GM21390 (cell line): ENCODE measurements around the gene RAB5B.
"Not testable (repeated sequence)": the region's sequence is repeated elsewhere in the genome, so short reads cannot be mapped to it uniquely, and the experiment has no call there.

Experiments
- ATAC-seq: cut with Tn5 transposase; IDR thresholded peaks from one replicate; pipeline ENCODE4 v1.9.1; 2021; ENCODE audit not compliant: unreplicated experiment

The RAB5B gene

DNA sequence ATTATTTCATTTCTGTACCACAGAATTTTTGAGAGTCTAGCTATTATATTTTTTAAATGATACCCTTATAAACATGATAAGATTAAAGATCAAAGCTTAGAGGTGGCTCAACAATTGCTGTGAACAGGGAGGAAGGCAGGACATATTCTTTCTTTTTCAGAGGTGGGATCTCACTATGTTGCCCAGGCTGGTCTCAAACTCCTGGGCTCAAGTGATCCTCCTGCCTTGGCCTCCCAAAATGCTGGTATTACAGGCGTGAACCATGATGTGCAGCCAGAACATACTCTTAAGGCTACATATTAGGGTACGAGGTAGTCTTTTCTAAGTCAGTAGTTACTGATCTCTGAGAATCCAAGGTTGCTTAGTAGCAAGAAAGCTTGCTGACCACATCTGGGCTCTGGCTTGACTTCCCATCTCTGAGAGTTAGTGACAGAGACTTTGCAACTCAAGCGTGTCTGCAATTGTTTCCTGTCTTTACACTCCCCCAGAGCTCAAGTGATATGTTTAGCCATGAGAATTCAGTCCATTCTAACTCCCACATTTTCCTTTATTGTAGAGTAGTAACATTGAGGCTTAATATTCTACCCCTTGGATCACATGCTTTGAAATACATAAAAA, 8.6 kb downstream of the RAB5B start:
- ATAC-seq = peak; percentile 77

DNA sequence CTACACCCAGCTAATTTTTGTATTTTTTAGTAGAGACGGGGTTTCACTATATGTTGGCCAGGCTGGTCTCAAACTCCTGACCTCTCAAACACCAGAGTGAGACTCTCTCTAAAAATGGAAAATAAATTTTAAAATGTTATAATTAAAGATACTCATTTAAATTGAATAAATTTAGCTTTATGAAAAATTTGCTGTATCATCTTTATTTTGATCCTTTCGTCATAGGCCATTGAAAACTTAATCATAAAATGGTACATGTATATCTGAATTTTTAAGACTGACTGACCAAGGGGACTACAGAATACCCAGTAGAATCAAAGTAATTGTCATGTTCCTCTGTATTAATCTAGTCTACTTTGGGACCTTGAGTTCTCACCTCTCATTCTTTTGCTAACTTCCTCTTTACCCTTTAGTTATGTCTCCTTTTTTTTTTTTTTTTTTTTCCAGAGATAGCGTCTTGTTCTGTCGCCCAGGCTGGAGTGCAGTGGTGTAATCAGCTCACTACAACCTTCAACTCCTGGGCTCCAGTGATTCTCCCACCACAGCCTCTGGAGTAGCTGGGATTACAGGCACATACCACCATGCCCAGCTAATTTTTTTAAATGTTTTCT, 9.5 kb downstream of the RAB5B start:
- no peak for ATAC-seq

DNA sequence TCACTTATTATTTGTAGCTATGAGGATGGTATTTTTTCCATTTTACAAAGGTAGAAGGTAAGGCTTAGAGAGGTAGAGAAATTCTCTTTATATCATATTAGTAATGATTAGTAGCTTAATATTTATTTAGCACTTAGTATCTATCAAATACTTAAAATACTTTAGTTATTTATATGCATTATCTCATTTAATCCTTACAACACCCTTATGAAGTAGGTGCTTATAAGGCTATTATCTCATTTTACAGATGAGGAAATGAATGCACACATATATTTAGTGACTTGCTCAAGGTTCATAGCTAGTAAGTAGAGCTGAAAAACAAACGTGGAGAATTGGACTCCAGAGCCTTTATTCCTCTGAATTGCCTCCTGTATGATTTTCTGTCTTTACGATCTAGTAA, 11.0 kb downstream of the RAB5B start:
- ATAC-seq = no peak

DNA sequence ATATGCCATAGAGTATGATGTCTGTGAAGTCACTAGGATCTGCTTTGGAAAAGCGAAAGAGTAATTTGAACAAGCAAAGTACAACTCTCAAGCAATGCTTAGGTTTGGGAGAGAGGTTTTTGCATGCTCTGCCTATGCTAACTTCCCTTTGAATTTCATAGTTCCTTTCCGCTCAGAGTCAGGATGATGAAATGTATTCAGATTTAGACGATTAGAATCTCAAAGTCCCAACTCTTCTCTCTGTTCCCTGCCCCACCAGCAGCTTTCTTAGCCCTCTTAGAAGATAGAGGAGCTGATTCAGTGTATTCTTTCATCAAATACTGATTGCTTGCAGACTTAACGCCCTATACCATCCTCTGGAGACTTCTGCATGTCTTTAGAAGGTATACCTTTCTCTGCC, 11.5 kb downstream of the RAB5B start:
- ATAC-seq = no peak

DNA sequence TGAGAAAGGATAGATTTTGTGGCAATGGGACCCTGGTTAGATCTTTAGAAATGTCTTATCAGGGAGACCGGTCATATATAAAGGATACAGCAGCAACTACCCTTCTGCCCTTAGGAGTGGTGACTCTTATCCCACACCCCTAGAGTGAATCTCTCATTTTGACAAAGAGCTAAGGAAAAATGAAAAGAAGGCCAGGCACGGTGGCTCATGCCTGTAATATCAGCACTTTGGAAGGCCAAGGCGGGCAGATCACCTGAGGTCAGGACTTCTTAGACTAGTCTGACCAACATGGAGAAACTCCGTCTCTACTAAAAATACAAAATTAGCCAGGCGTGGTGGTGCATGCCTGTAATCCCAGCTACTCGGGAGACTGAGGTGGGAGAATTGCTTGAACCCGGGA, 12.1 kb downstream of the RAB5B start:
- ATAC-seq = not testable (repeated sequence)

GRCh38 chr12:55991110-55991509, 17.2 kb downstream of the RAB5B start:
- ATAC-seq = no peak

DNA sequence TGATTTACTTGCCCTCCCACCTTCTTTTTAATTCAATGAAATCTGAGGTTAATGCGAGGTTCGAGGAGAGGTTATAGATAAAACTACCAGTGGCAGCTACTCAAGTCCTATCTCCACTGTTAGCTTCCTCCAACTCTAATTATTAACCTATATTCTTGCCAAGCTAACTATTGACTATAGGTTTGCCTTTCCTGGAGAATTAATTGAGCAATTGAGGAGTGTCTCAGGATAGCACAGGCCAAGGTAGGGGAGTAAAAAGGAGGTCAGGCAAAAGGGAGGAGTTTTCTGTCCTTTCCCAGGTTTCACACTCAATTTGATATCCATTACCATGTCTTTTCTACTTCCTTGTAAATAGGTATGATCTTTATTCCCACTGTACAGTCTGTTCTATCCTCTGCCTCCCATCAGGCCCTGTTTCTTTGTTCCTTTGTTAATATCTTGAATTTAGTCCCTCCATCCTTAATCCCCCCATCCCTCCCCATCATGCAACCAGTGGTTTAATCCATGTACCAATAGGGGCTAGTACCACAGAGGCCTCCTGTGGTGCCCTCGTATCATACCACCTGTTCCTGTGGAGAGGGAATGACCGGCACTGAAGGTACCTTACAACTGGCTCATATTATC, 19.5 kb downstream of the RAB5B start:
- no peak for ATAC-seq

- ATAC-seq = no peak
These were observed 21.5 kb downstream of the RAB5B start for GRCh38 chr12:55995366-55995765.

DNA sequence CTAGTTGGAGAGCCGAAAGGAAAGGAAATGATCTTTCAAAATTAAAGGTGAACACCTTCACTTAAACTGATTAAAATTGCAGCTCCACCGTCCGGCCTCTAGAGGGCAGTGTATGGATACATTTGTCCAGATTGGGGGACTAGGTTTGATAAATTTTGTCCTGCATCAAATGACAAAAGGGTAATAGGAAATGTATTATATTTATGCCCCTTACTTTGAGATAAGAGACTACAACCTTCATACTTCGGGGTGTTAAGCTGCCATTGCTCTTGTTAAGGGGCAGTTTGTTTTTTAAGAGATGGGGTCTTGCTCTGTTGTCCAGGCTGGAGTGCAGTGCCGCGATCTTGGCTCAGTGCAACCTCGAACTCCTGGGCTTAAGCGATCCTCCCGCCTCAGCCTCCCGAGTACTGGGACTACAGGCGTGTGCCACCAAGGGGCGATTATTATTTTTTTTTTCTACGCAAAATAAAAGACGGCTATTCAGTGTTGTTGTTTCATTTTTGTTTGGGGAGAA, 22.4 kb downstream of the RAB5B start:
- no peak for ATAC-seq

GRCh38 chr12:55996715-55997534, 23.0 kb downstream of the RAB5B start, which contains the start of gene SUOX:
Gene SUOX, plus strand, starts transcription at chr12:55997276. Its CDS starts 4,946 bp downstream, at chr12:56002222.
- ATAC-seq = peak; percentile 99

DNA sequence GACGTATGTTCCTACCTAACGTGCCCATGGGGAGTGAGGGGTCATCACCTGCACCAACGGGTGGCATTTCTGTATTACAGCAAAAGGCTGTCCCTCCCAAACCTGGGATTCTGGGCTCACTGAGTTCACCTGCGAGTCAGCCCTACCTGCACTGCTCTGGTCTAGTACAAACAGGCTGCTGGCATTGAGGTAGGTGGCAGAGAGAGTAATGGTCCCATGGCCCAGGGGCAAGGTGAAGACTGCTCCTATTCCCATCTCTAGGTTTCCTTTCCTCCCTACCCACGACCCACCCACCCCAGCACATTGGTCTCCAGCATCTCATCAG, 23.6 kb downstream of the RAB5B start:
- no peak for ATAC-seq

- not testable (repeated sequence) for ATAC-seq
These were observed 25.6 kb downstream of the RAB5B start for GRCh38 chr12:55999522-55999921.

GRCh38 chr12:55999999-56000540, 26.2 kb downstream of the RAB5B start:
- ATAC-seq = not testable (repeated sequence)

DNA sequence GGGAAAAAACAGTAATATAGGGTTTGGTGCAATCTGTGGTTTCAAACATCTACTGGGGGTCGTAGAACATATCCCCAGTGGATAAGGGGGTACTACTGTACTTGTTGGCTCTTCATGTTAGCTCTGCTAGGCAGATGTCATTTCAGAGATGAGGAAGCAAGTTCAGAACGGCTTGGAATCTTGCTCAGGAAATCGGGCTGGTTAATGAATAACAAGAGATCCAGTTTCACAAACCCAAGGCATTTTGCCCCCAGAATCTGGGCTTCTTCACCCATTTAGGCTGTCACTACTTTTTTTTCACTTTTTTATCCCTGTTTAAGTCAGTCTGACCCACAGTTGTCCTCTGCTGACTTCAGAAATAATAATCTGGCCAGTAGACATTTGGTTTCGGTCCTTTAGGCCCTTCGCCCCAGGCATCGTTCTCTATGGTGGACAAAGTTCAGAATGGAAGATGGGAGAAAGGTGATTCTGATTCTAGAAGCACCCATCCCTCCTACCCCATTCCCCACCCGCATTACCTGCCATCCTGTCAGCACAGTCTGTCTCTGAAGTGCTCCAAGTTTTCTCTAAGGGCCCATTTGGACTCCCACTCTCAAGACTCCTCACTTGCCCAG, 27.7 kb downstream of the RAB5B start:
- ATAC-seq = no peak

DNA sequence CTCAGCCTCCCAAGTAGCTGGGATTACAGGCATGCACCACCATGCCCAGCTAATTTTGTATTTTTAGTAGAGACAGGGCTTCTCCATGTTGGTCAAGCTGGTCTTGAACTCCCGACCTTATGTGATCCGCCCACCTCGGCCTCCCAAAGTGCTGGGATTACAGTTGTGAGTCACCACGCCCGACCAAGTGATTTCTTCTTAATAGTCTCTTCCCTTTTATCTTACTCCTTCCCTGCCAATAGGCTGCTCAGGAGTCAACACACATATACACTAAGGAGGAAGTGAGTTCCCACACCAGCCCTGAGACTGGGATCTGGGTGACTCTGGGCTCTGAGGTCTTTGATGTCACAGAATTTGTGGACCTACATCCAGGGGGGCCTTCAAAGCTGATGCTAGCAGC, 29.5 kb downstream of the RAB5B start:
- ATAC-seq = not testable (repeated sequence)

- ATAC-seq = no peak
These were observed 30.3 kb downstream of the RAB5B start for GRCh38 chr12:56004211-56004610.

DNA sequence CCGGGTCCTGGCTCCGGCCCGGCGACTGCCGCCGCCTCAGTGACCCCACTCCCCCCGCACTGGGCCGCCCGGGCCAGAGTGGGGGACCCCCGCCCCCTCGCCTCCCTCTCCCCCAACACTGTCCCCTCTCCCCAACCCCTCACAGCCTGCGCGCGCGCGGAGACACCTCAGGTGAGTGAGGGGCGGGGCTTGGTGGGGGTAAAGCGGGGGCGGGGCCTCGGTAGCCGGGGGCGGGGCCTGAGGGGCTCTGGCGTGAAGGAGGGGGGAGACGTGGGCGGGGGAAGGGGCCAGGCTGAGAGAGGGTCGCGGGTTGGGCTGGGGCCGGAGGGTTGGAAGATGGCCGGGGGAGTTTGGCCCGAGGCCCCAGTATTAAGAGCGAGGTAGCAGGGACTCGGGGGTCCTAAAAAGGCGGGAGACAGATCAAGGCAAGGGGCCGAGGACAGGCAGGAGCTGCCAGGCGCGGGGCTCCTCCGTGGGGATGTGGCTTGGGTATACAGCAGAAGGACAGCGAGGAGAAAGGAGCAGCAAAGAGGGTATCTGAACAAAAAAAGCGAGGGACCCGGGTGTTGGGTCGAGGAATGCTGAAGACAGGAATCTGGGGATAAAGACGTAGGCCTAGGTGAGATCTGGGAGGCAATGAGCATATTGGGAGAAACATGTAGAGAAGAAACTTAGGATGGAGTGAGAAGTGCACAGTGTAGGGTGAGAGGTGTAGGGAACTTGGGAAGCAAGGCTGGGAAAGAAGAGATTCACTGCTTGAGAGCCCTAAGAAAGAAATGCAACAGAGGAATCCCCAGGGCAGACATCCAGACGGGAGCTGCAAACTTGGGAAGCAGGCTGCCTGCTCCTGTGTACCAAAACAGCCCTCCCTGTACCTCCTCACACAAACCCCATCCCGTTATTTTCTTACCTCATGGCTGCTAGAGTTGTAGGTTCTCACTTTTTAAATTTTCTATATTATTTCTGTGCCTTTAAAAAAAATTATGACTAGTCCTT, 34.0 kb downstream of the RAB5B start:
- ATAC-seq = peak; percentile 36

DNA sequence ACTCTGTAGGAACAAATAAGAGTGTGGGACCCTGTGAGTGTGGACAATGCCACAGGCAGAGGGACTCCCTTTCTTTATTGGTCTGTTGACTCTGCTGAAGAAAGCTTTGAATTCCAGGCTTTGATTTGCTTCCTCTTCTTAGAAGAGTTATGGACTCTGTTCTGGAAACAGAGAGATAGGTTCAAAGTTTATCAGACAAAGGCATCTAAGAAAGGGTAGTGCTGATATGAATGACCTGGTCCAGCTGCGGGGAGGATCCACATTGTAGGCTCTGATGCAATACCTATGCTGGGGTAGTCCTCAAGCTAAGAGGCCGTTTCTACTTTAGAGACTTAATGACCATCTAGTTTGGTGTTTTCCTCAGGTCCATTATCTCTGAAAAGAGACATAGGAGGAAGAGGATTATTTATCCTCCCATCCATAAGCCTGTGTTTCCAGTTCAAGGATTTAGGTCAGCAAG, 36.3 kb downstream of the RAB5B start:
- no peak for ATAC-seq

DNA sequence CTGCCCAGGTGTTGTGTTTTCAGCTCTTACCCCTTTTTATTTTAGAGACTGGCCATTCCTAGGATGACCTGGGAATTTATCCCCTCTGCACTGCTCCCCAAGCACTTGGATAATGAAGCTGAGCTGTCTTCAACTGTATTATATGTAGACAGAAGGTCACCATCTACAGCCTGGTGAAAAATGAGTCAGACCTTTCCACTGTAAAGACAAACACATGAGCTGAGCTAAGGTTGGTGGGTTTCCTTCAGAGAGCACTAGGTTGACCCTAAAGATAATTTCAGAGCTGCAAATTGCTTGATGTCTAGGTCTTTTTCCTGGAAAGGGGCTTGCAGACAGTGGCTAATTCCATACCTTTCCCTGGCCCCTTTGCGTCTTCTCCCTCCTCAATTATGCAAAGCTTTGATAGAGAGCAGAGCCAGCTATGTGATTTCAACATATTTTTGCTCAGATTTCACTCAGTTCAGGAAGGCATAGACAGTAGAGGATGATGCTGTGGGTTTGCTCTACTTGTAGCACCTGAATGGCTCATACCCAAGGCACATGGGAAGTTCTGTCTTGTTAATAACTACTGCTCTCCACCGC, 37.7 kb downstream of the RAB5B start:
- ATAC-seq = no peak
